ENCODE data around the gene ST6GALNAC2.
A peak's percentile ranks its signal among the peaks of the same experiment; 100 is the strongest.
"Not testable (repeated sequence)": the region's sequence is repeated elsewhere in the genome, so short reads cannot be mapped to it uniquely, and the experiment has no call there.

Gene ST6GALNAC2

GRCh38 chr17:76612977-76613851 is 27.6 kb upstream of the ST6GALNAC2 start:
- no peak overlapping the region for H3K27ac ChIP-seq
- no peak for TF ChIP-seq CTCF (conservative IDR thresholded peaks at IDR 0.05; ENCODE audit: low read depth)
- ChIA-PET POLR2A (ENCODE audit: low non-redundant PET) (no interaction called here), CTCF (interaction anchor here (0.8 to 3.9 kb wide), 3 partner anchors 11 to 90 kb away, joined by 3 to 17 read pairs (median 3); no protein-coding TSS in a partner anchor)
- no peak for DNase-seq (ENCODE audit: low spot score)

DNA sequence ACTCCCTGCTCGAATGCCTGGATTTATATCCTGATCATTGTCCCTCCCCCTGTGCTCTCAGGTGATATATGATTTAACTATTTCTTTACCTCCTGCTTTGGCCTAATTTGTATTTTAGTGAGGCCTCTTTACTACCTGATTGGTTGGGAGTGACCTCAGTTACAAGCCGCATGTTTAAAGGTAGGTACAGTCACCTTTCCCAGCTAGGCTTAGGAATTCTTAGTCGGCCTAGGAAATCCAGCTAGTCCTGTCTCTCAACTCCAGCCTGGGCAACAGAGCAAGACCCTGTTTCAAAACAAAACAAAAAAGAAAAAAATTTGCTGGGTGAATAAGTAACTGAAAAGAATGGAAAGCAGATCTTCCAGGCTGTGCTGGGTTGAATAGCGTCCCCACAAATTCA is 26.8 kb upstream of the ST6GALNAC2 start:
- CTCF ChIA-PET, result interaction anchor here (0.6 to 3.9 kb wide), 4 partner anchors 11 to 119 kb away, joined by 3 to 17 read pairs (median 4); no protein-coding TSS in a partner anchor
- TF ChIP-seq CTCF (conservative IDR thresholded peaks at IDR 0.05; ENCODE audit: low read depth), result no peak
- POLR2A ChIA-PET (ENCODE audit: low non-redundant PET), result no interaction called here
- no peak for DNase-seq (ENCODE audit: low spot score)
- H3K27ac ChIP-seq, result no peak overlapping the region; the same call in 1 of the 2 replicates

DNA sequence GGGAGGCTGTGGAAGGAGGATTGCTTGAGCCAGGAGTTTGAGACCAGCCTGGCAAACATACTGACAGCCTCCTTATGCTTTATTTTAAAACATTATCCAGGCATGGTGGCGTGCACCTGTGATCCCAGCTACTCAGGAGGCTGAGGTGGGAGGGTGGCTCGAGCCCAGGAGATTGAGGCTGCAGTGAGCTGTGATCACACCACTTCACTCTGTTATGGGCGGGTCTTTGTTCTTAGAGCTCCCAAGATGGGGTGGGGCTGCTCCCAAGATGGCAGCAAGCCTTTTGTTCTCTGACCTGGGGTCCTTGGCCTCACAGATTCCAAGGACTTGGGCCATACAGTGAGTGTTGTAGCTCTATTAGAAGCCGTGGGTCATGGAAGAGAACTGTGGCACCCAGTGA is 26.1 kb upstream of the ST6GALNAC2 start:
- TF ChIP-seq CTCF (conservative IDR thresholded peaks at IDR 0.05; ENCODE audit: low read depth), result no peak
- POLR2A ChIA-PET (ENCODE audit: low non-redundant PET), result no interaction called here
- peak overlapping the region; percentile 15; the same call in 1 of the 2 replicates for H3K27ac ChIP-seq
- DNase-seq (ENCODE audit: low spot score), result no peak
- CTCF ChIA-PET, result interaction anchor here (0.6 to 3.9 kb wide), 3 partner anchors 12 to 120 kb away, joined by 3 to 17 read pairs (median 4); no protein-coding TSS in a partner anchor

- H3K27ac ChIP-seq, result peak overlapping the region; percentile 15; the same call in 1 of the 2 replicates
- DNase-seq (ENCODE audit: low spot score); POLR2A ChIA-PET (ENCODE audit: low non-redundant PET): not testable (repeated sequence)
- CTCF ChIA-PET, result interaction anchor here (0.8 to 3.9 kb wide), 2 partner anchors 13 to 88 kb away, joined by 3 to 17 read pairs; no protein-coding TSS in a partner anchor
Measured at GRCh38 chr17:76611080-76611749, 25.6 kb upstream of the ST6GALNAC2 start.

- DNase-seq (ENCODE audit: low spot score); H3K27ac ChIP-seq; CTCF ChIA-PET; POLR2A ChIA-PET (ENCODE audit: low non-redundant PET): not testable (repeated sequence)
Measured at GRCh38 chr17:76606685-76607084, 21.0 kb upstream of the ST6GALNAC2 start.

GRCh38 chr17:76601065-76601464 is 15.4 kb upstream of the ST6GALNAC2 start:
- POLR2A ChIA-PET (ENCODE audit: low non-redundant PET), result no interaction called here
- no peak for TF ChIP-seq CTCF (conservative IDR thresholded peaks at IDR 0.05; ENCODE audit: low read depth)
- no peak for DNase-seq (ENCODE audit: low spot score)
- no peak overlapping the region for H3K27ac ChIP-seq
- CTCF ChIA-PET, result interaction anchor here (0.6 to 5.3 kb wide), 2 partner anchors 23 to 284 kb away, joined by 3 to 28 read pairs; no protein-coding TSS in a partner anchor

DNA sequence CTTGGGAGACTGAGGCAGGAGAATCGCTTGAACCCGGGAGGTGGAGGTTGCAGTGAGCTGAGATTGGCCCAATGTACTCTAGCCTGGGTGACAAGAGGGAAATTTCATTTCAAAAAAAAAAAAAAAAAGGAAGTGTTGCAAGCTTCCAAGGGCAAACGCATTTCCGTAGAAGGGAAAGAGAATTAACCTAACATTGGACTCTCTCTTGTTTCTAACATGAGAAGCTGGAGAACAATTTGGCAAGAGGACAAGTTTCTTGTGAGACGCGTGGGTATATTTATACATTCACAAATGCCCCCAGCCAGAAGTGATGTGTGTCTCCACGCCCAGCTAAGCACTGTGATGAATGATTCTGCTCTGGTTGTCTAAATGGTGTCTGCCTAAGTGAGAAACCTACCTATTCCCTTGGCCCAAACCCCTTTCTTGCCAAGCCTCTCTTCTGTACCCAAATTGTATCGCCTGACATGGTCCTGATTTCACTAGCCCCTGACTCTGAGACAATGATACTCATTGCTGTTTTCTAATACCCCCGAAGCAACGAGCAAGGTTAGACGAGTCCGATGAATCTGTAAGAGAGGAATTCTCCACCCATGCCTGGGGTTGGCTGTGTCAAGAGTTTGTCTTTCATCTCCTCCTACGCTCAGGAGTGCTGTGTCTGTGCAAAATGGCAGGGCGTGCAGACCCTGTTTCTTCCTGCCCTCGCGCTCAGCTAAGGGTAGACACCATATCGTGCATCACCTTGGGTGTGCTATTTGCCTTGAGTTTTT is 14.2 kb upstream of the ST6GALNAC2 start:
- POLR2A ChIA-PET (ENCODE audit: low non-redundant PET), result no interaction called here
- CTCF ChIA-PET, result interaction anchor here (5.3 kb wide), 1 partner anchor 24 kb away, joined by 28 read pairs; no protein-coding TSS in a partner anchor
- no peak for TF ChIP-seq CTCF (conservative IDR thresholded peaks at IDR 0.05; ENCODE audit: low read depth)
- no peak overlapping the region for H3K27ac ChIP-seq
- no peak for DNase-seq (ENCODE audit: low spot score)

Measured in RWPE1 (cell line).